Suppressor macrophage (primary cell): ENCODE results near the gene FCHO2.
"Not testable (repeated sequence)": the region's sequence is repeated elsewhere in the genome, so short reads cannot be mapped to it uniquely, and the experiment has no call there.

Experiments
- DNase-seq, 4 experiments: peaks; one replicate each; pipeline ENCODE4 v3.0.0-alpha.2; 2020 to 2022

Gene FCHO2

DNA sequence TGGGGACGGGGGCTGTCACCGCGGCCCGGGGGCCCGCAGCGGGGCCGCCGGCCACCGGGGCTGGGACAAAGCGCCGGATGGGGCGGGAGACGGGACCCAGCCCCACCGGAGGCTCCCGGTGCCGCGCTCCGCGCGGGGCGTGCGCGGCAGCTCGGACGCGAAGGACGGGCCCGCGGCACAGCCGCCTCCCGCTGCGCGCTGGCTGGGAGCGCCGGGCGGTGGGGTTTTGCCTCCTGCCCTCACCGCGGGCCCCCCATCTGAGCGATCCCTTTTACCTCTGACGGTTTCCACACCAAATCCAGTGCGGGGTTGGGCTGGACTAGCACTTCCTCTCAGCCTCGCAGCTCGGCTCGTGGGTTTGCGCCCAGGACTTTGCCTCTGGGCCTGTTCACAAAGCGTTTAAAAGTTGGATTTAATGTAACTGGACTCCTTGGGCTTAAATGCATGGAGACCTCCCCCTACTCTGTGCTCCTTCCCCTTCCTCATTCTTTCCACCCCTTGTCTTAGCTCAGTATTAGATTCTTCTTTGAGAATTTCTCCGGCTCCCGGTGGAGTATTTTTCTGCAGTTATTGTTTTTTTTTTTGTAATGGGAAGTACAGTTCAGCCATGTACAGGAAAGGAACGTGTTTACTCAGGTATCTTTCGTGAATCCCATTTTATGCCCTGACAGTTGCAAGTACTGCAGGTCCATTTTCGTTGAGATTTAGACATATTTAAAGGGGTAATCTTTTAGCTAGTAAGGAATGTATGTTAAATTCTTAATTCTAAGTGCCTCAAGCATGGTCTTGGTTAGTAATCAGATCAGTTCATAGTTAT is 691 bp downstream of the FCHO2 start:
- peak; percentile 73 to 86 (median 80) for DNase-seq

DNA sequence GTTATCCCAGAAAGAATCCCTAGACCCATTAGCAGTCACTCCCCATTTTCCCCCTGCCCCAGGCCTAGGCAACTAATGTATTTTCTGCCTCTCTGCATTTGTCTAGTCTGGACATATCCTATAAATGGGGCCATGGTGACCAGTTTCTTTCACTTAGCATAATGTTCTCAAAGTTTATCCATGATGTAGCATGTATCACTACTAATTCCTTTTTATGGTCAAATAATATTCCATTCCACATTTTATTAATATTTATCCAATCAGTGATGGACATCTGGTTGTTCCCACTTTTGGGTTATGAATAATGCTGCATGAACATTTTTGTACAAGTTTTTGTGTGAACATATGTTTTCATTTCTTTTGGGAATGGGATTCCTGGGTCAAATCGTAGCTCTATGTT is 1.5 kb downstream of the FCHO2 start:
- DNase-seq: no peak

DNA sequence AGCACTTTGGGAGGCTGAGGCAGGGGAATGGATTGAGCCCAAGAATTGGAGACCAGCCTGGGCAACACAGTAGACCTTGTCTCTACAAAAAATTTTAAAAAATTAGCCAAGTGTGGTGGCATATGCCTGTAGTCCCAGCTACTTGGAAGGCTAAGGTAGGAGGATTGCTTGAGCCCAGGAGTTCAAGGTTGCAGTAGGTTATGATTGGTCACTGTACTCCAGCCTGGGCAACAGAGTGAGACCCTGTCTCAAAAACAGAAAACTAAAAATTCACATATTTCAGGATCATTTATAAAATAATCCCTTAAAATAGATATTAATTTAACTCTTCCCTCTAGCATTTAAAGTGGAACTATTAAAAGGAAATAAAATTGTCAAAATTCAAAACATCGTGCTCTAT is 3.4 kb downstream of the FCHO2 start:
- no peak for DNase-seq

DNA sequence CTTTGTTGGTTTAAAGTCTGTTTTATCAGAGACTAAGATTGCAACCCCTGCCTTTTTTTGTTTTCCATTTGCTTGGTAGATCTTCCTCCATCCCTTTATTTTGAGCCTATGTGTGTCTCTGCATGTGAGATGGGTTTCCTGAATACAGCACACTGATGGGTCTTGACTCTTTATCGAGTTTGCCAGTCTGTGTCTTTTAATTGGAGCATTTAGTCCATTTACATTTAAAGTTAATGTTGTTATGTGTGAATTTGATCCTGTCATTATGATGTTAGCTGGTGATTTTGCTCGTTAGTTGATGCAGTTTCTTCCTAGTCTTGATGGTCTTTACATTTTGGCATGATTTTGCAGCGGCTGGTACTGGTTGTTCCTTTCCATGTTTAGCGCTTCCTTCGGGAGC is 18.6 kb downstream of the FCHO2 start:
- DNase-seq: not testable (repeated sequence)

DNA sequence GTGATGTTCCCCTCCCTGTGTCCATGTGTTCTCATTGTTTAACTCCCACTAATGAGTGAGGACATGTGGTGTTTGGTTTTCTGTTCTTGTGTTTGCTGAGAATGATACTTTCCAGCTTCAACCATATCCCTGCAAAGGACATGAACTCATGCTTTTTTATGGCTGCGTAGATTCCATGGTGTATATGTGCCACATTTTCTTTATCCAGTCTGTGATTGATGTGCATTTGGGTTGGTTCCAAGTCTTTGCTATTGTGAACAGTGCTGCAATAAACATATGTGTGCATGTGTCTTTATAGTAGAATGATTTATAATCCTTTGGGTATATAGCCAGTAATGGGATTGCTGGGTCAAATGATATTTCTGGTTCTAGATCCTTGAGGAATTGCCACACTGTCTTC is 21.0 kb downstream of the FCHO2 start:
- DNase-seq: not testable (repeated sequence)

DNA sequence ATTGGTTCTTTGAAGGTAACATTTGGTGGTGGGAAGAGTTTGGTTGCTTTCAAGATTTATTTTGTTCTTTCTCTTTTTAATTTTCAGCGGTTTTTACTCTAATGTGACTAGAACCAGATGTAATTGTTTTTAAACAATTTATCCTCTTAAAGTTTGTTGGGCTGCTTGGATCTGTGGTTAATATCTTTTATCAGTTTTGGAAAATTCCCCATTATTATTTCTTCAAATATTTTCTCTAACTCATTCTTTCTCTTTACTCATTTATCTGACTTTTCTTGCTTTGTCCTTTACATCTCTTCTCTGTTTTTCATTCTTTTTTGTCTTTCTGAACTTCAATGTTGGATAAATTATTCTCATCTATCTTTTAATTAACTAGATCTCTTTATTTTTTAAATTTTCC is 29.9 kb downstream of the FCHO2 start:
- DNase-seq: no peak

DNA sequence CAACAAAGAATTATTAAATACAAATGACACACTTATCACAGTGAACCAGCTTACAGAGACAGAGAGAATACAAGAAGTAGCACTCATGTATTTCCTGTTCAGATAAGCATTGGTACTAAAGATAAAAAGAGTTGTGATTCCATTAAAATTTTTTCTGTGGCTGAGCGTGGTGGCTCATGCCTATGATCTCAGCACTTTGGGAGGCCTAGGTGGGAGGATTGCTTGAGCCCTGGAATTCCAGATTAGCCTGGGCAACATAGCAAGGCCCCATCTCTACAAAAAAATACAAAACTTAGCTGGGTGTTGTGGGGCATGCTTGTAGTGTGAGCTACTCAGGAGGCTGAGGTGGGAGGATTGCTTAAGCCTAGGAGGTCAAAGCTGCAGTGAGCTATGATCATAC is 32.9 kb downstream of the FCHO2 start:
- peak in 3 of 4 experiments; percentile 6 to 17 (median 10) for DNase-seq

DNA sequence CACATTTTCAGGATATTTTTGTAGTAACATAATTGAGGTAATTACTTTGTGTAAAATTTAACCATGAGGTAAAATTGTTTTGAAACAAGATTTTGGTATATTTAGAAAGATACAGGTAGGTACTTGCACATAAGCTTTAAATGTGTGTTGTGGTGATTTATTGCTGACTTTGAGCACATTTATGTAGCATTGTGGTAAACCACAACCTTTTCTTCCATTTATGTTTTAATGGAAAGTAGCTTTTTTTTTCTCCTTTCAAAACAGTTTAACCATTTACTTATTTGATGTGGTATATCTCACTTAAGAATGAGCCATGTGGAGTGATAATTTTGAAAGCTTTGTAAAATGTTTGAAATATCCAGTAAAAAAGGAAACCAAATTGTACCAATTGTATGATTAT is 35.6 kb downstream of the FCHO2 start:
- no peak for DNase-seq

DNA sequence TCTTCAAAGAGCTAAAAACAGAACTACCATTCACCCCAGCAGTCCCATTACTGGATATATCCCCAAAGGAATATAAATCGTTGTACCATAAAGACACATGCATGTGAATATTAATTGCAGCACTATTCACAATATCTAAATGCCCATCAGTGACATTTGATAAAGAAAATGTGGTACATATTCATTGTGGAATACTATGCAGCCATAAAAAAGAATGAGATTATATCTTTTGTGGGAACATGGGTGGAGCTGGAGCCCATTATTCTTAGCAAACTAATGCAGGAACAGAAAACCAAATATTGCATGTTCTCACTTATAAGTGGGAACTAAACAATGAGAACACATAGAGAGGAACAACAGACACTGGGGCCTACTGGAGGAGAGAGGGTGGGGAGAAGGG is 38.7 kb downstream of the FCHO2 start:
- DNase-seq: no peak

DNA sequence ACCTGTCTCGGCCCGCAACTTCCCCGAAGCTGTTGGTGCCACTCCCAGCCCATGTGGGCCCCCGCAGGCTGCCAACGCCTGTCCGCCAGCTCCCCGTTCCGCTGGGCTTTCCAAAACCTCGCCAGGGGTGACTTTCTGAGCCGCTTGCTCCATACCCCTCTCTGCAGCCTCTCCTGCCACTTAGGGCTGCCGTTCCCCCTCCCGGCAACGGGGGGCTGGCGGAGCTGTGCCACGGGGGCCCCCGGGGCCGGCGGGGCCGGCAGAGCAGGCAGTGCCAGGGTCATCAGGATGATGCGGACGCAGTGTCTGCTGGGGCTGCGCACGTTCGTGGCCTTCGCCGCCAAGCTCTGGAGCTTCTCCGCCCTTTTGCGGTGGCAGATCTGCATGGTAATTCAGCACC is 40.8 kb downstream of the FCHO2 start:
- DNase-seq: no peak

DNA sequence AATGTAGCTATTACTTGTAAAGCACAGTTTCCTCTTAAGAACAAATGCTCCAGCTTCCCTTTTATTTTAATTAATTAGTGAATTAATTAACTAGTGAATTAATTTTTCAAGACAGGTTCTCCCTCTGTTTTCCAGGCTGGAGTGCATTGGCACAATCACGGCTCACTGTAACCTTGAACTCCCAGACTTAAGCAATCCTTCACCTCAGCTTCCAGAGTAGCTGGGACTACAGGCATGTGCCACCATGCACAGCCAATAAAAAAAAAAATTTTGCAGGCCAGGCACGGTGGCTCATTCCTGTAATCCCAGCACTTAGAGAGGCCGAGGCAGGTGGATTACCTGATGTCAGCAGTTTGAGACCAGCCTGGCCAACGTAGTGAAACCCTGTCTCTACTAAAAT is 44.1 kb downstream of the FCHO2 start:
- no peak for DNase-seq

DNA sequence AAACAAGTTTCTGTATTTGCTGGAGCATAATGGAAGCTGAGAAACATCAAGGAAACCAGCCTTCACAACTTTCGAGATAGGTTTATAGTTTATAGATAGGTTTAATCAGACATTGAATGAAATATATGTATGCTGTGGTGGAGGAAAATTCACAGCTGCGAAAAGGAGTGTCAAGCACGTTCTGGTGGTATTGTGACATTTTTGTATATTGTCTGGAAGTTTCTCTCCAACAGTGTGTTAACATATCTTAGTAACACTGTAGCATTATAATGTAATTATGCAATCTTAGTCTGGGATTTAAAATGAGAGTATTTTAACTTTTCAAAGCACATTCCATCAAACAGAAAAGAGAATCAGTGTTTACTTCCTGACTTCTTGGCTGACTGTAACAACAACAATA is 50.0 kb downstream of the FCHO2 start:
- DNase-seq: no peak

DNA sequence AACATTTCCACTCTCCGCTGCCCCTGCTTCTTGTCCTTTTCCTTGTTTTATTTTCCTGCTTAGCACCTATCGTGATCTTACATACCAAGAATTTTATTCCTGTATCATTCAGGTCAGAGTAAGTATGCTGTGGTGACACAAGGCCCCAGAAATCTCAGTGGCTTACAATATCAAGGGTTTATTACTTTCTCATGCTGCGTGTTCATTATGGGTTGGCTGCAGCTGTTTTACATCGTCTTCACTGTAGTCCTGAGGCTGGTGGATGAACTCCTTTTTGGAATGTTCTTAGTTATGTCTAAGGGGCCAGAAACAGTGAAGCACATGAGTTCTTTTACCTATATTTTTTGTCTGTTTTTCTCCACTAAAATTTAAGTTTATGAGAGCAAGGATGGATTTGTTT is 51.2 kb downstream of the FCHO2 start:
- DNase-seq: no peak

DNA sequence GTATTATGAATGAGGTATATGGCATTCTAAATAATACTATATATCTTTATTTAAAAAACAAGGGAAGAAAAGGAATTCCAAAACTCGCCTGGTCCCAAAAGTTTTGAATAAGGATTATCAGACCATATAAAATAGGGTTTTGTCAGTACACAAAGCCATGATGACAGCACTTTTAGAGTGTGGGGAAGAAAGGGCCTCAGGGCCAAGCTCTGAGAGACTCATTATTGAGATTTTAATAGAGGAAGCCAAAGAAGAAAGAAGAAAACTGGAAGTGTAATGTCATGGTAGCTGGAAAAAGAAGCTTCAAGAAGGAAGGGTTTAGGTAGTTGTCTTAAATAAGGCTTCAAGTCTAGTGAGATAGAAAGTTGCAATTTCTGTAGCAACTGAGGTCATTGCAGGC is 53.0 kb downstream of the FCHO2 start:
- DNase-seq: peak in 3 of 4 experiments; percentile 4 to 21 (median 8)

DNA sequence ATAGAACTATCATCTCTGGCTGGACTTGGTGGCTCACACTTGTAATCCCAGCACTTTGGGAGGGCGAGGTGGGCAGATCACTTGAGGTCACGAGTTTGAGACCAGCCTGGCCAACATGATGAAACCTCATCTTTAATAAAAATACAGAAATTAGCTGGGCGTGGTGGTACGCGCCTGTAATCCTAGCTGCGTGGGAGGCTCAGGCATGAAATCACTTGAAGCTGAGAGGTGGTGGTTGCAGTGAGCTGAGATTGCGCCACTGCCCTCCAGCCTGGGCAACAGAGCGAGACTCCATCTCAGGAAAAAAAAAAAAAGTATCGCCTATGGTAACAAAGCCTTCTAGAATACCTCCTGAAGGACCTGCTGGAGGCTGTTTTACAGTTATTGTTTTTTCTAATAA is 55.8 kb downstream of the FCHO2 start:
- DNase-seq: not testable (repeated sequence)

DNA sequence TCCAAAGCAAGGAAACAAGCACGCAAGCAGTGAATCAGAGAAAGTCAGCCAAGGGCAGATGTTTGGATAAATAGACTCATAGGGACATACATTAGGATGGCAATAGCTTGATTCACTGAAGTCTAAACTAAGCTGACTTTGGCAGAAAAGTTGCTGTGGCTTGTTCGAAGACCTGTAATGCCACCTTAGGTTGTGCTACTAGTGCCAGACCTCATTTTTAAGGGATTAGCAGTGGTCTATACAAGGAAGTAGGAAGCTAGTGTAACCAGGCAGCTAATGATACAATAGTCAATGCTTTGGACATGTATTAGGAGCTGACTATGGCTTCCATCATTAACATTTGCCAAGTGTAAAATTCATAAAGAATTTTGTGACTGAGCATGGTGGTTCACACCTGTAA is 63.1 kb downstream of the FCHO2 start:
- DNase-seq: no peak

DNA sequence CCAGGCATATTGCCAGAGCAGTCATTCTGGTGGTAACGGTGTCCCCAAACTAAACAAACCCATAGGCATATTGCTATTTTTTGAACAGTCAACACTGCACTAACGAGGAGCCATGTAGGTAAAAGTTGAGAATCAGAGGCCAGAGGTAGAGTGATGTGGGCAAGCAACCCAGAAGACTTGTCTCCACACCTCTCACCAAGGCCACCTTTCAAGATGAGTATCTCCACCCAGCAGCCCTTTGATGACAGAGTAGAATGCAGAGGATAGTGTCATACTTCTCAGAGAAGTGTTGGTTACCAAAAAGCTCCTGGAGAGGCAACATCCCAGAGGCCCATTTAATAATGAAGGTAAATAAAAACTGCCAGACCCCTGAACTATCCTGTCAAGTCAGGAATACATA is 63.9 kb downstream of the FCHO2 start:
- DNase-seq: no peak

DNA sequence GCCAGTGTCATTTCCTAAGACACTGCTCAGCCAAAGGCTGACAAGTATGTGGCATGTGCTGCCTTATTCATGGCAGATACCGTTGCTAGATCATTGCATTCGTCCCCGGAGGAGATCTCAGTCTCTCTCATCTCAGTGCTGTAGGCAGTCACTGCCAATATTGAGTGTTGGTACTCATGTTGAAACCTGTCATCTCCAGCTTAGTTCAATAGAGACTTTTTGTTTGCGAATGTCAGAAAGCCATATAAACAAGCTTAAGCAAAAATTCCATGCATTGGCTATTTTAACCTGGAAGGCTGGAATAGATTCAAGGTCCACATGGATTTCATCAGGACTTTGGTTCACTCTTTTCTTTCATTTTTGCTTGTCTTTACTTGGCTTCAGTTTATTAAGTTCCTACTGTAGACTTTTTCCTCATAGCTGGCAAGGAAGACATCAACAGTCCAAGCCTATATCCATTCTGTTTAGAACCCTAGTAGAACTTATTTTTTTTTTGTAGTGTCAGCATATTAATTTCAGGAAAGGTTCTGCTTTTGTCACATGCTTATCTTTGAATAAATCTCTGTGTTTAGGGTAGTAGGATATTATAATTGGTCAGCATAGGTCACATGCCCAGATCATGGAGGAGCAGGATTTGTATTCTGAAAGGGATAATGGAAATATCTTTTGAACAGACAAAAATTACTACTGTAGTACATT is 66.8 kb downstream of the FCHO2 start:
- DNase-seq: peak in 2 of 4 experiments; percentile 9 to 29

DNA sequence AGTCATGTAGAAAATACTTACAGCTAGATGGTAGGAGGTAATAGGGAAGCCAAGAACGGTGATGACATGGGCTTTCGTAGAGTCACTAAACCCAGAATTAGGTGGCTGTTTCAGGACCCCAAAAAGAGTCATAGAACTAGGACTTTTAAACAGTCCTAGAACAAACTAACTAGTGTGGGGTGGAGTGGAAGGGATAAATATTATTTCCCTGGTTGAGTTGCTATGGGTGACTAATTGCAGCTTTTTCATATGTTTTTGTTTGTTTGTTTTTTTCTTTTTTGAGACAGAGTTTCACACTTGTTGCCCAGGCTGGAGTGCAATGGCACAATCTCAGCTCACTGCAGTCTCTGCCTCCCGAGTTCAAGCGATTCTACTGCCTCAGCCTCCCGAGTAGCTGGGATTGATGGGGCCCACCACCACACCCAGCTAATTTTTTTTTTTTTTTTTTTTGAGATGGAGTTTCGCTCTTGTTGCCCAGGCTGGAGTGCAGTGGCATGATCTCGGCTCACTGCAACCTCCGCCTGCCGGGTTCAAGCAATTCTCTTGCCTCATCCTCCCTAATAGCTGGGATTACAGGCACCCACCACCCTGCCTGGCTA is 69.2 kb downstream of the FCHO2 start:
- not testable (repeated sequence) for DNase-seq

DNA sequence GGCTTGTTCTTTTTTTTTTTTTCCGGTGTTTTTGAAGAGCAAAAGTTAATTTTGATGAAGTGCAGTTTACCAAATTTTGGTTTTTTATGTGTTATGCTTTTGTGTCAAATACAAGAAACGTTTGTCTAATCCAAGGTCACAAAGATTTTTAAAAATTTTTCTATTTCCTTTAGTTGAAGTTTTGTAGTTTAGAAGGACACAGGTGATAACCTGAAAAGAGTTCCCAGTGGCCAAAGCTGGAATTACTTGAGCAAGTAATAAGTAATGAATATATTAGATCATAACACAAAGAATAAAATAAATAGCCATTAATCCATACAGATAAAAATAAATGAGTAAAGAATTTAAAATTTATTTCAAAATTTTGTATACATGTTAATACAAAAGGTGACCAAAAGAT is 71.5 kb downstream of the FCHO2 start:
- no peak for DNase-seq

DNA sequence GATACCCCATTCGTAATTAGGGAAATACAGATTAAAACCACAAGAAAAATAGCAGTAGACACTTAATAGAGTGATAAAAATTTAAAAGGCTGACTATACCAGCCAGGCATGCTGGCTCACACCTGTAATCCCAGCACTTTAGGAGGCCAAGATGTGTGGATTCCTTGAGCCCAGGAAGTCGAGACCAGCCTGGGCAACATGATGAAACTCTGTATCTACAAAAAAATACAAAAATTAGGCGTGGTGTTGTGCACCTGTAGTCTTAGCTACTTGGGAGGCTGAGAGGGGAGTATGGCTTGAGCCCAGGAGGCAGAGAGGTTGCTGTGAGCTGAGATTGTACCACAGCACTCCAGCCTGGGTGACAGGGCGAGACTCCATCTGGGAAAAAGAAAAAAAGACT is 72.0 kb downstream of the FCHO2 start:
- DNase-seq: no peak

DNA sequence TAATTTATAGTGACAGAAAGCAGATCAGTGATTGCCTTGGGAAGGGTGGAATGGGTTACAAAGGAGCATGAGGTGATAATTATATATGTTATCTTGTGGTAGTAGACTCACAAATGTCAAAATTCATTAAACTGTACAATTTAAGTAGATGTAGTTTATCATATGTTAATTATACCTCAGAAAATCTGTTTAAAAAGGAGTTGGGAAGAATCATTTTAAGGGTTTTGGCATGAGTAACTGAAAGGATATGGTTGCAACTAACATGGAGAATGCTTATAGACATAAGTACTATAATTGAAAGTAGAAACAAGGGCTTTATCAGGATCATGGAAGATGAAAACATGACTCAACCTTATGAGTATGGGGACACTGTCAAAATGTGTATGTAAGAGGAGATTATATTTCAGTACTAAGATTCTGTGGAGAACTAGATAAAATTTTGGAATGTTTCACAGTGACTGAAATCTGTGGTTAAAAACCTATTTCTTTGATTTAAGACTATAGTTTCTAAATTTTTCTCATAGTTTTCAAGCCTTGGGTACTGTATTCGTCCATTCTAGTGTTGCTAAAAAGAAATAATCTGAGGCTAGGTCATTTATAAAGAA is 73.3 kb downstream of the FCHO2 start:
- DNase-seq: no peak

DNA sequence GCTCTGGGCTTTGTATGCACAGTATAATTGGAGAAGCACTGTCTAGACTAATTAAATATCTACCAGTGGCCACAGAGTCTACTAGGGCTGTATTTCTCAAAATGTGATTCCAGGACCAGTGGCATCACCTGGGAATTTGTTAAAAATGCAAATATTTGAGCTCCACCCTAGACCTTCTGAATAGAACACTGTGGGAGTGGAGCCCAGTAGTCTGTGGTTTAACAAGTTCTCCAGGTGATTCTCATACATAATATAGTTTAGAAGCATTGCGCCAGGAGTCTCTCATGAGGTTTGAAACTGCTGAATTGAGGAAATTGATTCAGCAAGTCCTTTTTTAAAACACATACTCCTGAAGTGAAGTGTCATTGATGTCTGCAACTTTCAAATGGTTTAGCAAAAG is 74.7 kb downstream of the FCHO2 start:
- no peak for DNase-seq
